Loucy (cell line): ENCODE measurements around the gene ARAP3.

Experiments
- H2AFZ ChIP-seq: fragments of 200-600 bp; sonication (generic); 2 replicates; pipeline ENCODE4 v1.6.0; 2016; ENCODE audit warnings: antibody characterized with exemption, mild to moderate bottlenecking, low read length, moderate library complexity
- H3F3A ChIP-seq: fragments of 200-600 bp; 2 replicates; pipeline ENCODE4 v1.6.0; 2016; ENCODE audit warnings: antibody characterized with exemption, low read depth, mild to moderate bottlenecking
- H3K27me3 ChIP-seq: fragments of 200-600 bp; sonication (generic); 2 replicates; pipeline ENCODE4 v1.6.1; 2014; ENCODE audit warnings: low read length, mild to moderate bottlenecking; ENCODE audit not compliant: insufficient read depth, poor library complexity, severe bottlenecking
- H3K36me3 ChIP-seq: fragments of 200-600 bp; sonication (generic); 2 replicates; pipeline ENCODE4 v1.6.1; 2016; ENCODE audit warnings: low read length; ENCODE audit not compliant: insufficient read depth
- H3K4me1 ChIP-seq: fragments of 200-600 bp; sonication (generic); 2 replicates; pipeline ENCODE4 v1.5.1; 2014; ENCODE audit warnings: low read length, mild to moderate bottlenecking; ENCODE audit not compliant: insufficient read depth, poor library complexity, severe bottlenecking
- H3K4me2 ChIP-seq: fragments of 200-600 bp; sonication (generic); 2 replicates; pipeline ENCODE4 v1.6.0; 2014; ENCODE audit warnings: antibody characterized with exemption, low read length, low read depth, mild to moderate bottlenecking; ENCODE audit not compliant: poor library complexity, severe bottlenecking
- H3K4me3 ChIP-seq: fragments of 200-600 bp; sonication (generic); 2 replicates; pipeline ENCODE4 v1.5.1; 2014; ENCODE audit warnings: low read length, mild to moderate bottlenecking, mixed read lengths; ENCODE audit not compliant: poor library complexity, severe bottlenecking
- H3K79me2 ChIP-seq: fragments of 200-600 bp; sonication (generic); 2 replicates; pipeline ENCODE4 v1.6.1; 2014; ENCODE audit warnings: low read length; ENCODE audit not compliant: insufficient read depth
- H3K9ac ChIP-seq: fragments of 200-600 bp; sonication (generic); 2 replicates; pipeline ENCODE4 v1.6.0; 2014; ENCODE audit warnings: mild to moderate bottlenecking, low read depth, low read length, moderate library complexity; ENCODE audit not compliant: poor library complexity, severe bottlenecking
- H3K9me2 ChIP-seq: fragments of 200-600 bp; sonication (generic); replicated peaks from 2 replicates; pipeline ENCODE4 v1.6.1; 2016; ENCODE audit warnings: low read depth, low read length, mixed read lengths
- H3K9me3 ChIP-seq: fragments of 200-600 bp; sonication (generic); 2 replicates; pipeline ENCODE4 v1.6.1; 2014; ENCODE audit warnings: mild to moderate bottlenecking, antibody characterized with exemption, low read length, low read depth; ENCODE audit not compliant: insufficient read depth
- H4K20me1 ChIP-seq: fragments of 200-600 bp; sonication (generic); 2 replicates; pipeline ENCODE4 v1.6.0; 2014; ENCODE audit warnings: antibody characterized with exemption, low read length, mild to moderate bottlenecking; ENCODE audit not compliant: insufficient read depth, poor library complexity, severe bottlenecking
- CTCF ChIP-seq: fragments of 200-600 bp; sonication (generic); conservative IDR thresholded peaks from 2 replicates; pipeline ENCODE4 v1.5.1; 2014; ENCODE audit warnings: mild to moderate bottlenecking, antibody characterized with exemption, low read length
- EZH2phosphoT487 ChIP-seq: fragments of 200-600 bp; IDR thresholded peaks from 2 replicates; pipeline ENCODE4 v1.6.1; 2018; ENCODE audit warnings: antibody characterized with exemption, mild to moderate bottlenecking, moderate library complexity, borderline replicate concordance

The ARAP3 gene

GRCh38 chr5:141649972-141650371, 32.1 kb downstream of the ARAP3 start:
- Histone ChIP-seq H2AFZ (no peak overlapping the region), H3K9me2 (no peaks in the 10 kb centered on the region), H3K9ac (no peak overlapping the region), H3K9me3 (no peaks in the 10 kb centered on the region), H3K36me3 (no peaks in the 10 kb centered on the region), H3K4me2 (peak overlapping the region; percentile 82), H3F3A (no peaks in the 10 kb centered on the region), H3K4me1 (peaks cover 3% of the 10 kb centered on the region), H3K79me2 (no peaks in the 10 kb centered on the region), H3K27me3 (no peaks in the 10 kb centered on the region), H4K20me1 (no peaks in the 10 kb centered on the region), H3K4me3 (no peak overlapping the region)
- no peak for TF ChIP-seq CTCF
- no peak for TF ChIP-seq EZH2phosphoT487

GRCh38 chr5:141649056-141649688, 32.9 kb downstream of the ARAP3 start:
- Histone ChIP-seq H3K4me1 (peaks cover 3% of the 10 kb centered on the region), H3F3A (no peaks in the 10 kb centered on the region), H3K9me2 (no peaks in the 10 kb centered on the region), H2AFZ (no peak overlapping the region), H3K36me3 (no peaks in the 10 kb centered on the region), H3K4me2 (no peak overlapping the region), H3K4me3 (no peak overlapping the region), H3K9me3 (no peaks in the 10 kb centered on the region), H3K9ac (no peak overlapping the region), H4K20me1 (no peaks in the 10 kb centered on the region), H3K79me2 (no peaks in the 10 kb centered on the region), H3K27me3 (no peaks in the 10 kb centered on the region)
- TF ChIP-seq CTCF, result no peak
- no peak for TF ChIP-seq EZH2phosphoT487

- no peaks in the 10 kb centered on the region for H4K20me1 ChIP-seq
- H3K4me2 ChIP-seq, result no peak overlapping the region
- TF ChIP-seq CTCF (no peak), EZH2phosphoT487 (no peak)
- peaks cover 3% of the 10 kb centered on the region for H3K4me1 ChIP-seq
- no peak overlapping the region for H2AFZ ChIP-seq
- no peaks in the 10 kb centered on the region for H3K9me2 ChIP-seq
- no peak overlapping the region for H3K4me3 ChIP-seq
- H3K79me2 ChIP-seq, result no peaks in the 10 kb centered on the region
- no peaks in the 10 kb centered on the region for H3K27me3 ChIP-seq
- no peaks in the 10 kb centered on the region for H3K9me3 ChIP-seq
- no peaks in the 10 kb centered on the region for H3F3A ChIP-seq
- no peaks in the 10 kb centered on the region for H3K36me3 ChIP-seq
- H3K9ac ChIP-seq, result no peak overlapping the region
These were observed 34.2 kb downstream of the ARAP3 start for GRCh38 chr5:141647851-141648250.
